NCI-H524 treated with DMSO at 0.1 percent for 48 hours (cell line): ENCODE results near the gene VKORC1.
A peak's percentile ranks its signal among the peaks of the same experiment; 100 is the strongest.
"Not testable (repeated sequence)": the region's sequence is repeated elsewhere in the genome, so short reads cannot be mapped to it uniquely, and the experiment has no call there.

Experiments used
- DNase-seq: peaks from one replicate; lab custom pipeline; 2025; lab: John Stamatoyannopoulos, UW

Gene VKORC1

GRCh38 chr16:31094424-31095120, at the start of gene VKORC1:
VKORC1 (minus strand) TSS chr16:31094797; CDS start chr16:31094729, 68 bp downstream.
- DNase-seq, result peak; percentile 90

- DNase-seq, result no peak
Measured at GRCh38 chr16:31143694-31144148, 49.1 kb upstream of the VKORC1 start.

- no peak for DNase-seq
Measured at GRCh38 chr16:31143011-31143693, 48.6 kb upstream of the VKORC1 start.

- DNase-seq, result peak; percentile 83
Measured at GRCh38 chr16:31142109-31143010, 47.8 kb upstream of the VKORC1 start.

GRCh38 chr16:31141489-31142108, 47.0 kb upstream of the VKORC1 start:
- DNase-seq, result no peak

- not testable (repeated sequence) for DNase-seq
Measured at GRCh38 chr16:31141071-31141469, 46.5 kb upstream of the VKORC1 start.

GRCh38 chr16:31138621-31139578, 44.3 kb upstream of the VKORC1 start:
- no peak for DNase-seq

- DNase-seq, result not testable (repeated sequence)
Measured at GRCh38 chr16:31136822-31137499, 42.4 kb upstream of the VKORC1 start.

GRCh38 chr16:31136287-31136662, 41.7 kb upstream of the VKORC1 start:
- DNase-seq, result no peak

GRCh38 chr16:31135535-31136286, 41.1 kb upstream of the VKORC1 start, which contains the start of gene PRSS8:
PRSS8 (minus strand) TSS chr16:31135727; CDS start chr16:31135498, 229 bp downstream.
- no peak for DNase-seq

- DNase-seq, result peak; percentile 45
Measured at GRCh38 chr16:31134625-31135534, 40.3 kb upstream of the VKORC1 start.

GRCh38 chr16:31134091-31134571, 39.5 kb upstream of the VKORC1 start:
- DNase-seq, result no peak

GRCh38 chr16:31133046-31133501, 38.5 kb upstream of the VKORC1 start:
- no peak for DNase-seq

- no peak for DNase-seq
Measured at GRCh38 chr16:31132303-31132979, 37.8 kb upstream of the VKORC1 start.

- DNase-seq, result no peak
Measured at GRCh38 chr16:31131841-31132271, 37.3 kb upstream of the VKORC1 start.

GRCh38 chr16:31131416-31131815, 36.8 kb upstream of the VKORC1 start:
- no peak for DNase-seq

- DNase-seq, result no peak
Measured at GRCh38 chr16:31130899-31131298, 36.3 kb upstream of the VKORC1 start.
